ENCODE results near the gene ARRDC5. TPM values are rescaled to one million over a fixed set of nuclear protein-coding genes. Genes with fewer than 3 reads are reported as not detected.

The ARRDC5 gene
- total and polyA plus RNA-seq, 2 of the 13 experiments (the other 11 are each of a cell fraction or from before 2014, with no cell fraction given) = not detected

DNA sequence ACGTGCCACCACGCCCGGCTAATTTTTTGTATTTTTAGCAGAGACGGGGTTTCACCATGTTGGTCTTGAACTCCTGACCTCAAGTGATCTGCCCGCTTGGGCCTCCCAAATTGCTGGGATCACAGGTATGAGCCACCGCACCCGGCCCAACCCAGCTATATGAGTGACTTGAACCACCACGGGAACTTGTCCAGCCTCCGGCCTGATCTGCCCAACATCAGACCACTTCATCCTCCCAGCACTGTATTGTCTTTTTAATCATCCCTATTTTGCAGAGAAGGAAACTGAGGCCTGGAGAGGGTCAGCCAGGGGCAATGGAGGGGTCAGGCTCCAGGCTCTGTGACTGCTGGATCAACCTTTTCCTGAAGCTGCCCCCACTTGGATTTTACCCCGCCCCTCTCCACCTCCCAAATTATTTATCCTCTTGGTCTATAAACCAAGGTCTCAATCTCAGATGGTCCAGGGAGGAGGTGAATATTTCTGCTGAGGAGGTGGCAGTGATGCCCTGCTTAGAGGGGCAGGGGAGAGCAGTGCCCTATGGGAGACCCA lies 34.3 kb downstream of the ARRDC5 start (continued):
- TF ChIP-seq HINFP (CRISPR knock-in tag; IDR thresholded peaks at IDR 0.05; ENCODE audit: low read depth) = no peak
- TF ChIP-seq ZNF784 (CRISPR knock-in tag; IDR thresholded peaks at IDR 0.05; ENCODE audit: borderline replicate concordance) = no peak
- TF ChIP-seq IKZF1 (IDR thresholded peaks at IDR 0.05) = no peak
- TF ChIP-seq XBP1 (CRISPR knock-in tag; IDR thresholded peaks at IDR 0.05) = no peak
- no peak for TF ChIP-seq ZNF615 (CRISPR knock-in tag; IDR thresholded peaks at IDR 0.05; ENCODE audit: borderline replicate concordance)
- TF ChIP-seq E2F5 (CRISPR knock-in tag; conservative IDR thresholded peaks at IDR 0.05) = no peak
- no peak for TF ChIP-seq ZFAT (CRISPR knock-in tag; conservative IDR thresholded peaks at IDR 0.05)
- no peak for TF ChIP-seq ZNF776 (CRISPR knock-in tag; IDR thresholded peaks at IDR 0.05)
- TF ChIP-seq ZFY (CRISPR knock-in tag; IDR thresholded peaks at IDR 0.05) = no peak
- no peak for TF ChIP-seq KLF13 (CRISPR knock-in tag; IDR thresholded peaks at IDR 0.05)
- no peak for TF ChIP-seq HOXD1 (CRISPR knock-in tag; IDR thresholded peaks at IDR 0.05)
- TF ChIP-seq BORCS8-MEF2B (CRISPR knock-in tag; IDR thresholded peaks at IDR 0.05) = no peak
- TF ChIP-seq, protein P1, sequence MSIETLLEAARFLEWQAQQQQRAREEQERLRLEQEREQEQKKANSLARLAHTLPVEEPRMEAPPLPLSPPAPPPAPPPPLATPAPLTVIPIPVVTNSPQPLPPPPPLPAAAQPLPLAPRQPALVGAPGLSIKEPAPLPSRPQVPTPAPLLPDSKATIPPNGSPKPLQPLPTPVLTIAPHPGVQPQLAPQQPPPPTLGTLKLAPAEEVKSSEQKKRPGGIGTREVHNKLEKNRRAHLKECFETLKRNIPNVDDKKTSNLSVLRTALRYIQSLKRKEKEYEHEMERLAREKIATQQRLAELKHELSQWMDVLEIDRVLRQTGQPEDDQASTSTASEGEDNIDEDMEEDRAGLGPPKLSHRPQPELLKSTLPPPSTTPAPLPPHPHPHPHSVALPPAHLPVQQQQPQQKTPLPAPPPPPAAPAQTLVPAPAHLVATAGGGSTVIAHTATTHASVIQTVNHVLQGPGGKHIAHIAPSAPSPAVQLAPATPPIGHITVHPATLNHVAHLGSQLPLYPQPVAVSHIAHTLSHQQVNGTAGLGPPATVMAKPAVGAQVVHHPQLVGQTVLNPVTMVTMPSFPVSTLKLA (IDR thresholded peaks at IDR 0.05) = no peak
- no peak for TF ChIP-seq CREB3 (CRISPR knock-in tag; IDR thresholded peaks at IDR 0.05)
- TF ChIP-seq ZNF629 (CRISPR knock-in tag; conservative IDR thresholded peaks at IDR 0.05) = no peak
- no peak for TF ChIP-seq RELA (CRISPR knock-in tag; IDR thresholded peaks at IDR 0.05)
- no peak for TF ChIP-seq ZNF546 (CRISPR knock-in tag; conservative IDR thresholded peaks at IDR 0.05)
- no peak for TF ChIP-seq GFI1 (CRISPR knock-in tag; IDR thresholded peaks at IDR 0.05; ENCODE audit: borderline replicate concordance)
- TF ChIP-seq, protein P2, sequence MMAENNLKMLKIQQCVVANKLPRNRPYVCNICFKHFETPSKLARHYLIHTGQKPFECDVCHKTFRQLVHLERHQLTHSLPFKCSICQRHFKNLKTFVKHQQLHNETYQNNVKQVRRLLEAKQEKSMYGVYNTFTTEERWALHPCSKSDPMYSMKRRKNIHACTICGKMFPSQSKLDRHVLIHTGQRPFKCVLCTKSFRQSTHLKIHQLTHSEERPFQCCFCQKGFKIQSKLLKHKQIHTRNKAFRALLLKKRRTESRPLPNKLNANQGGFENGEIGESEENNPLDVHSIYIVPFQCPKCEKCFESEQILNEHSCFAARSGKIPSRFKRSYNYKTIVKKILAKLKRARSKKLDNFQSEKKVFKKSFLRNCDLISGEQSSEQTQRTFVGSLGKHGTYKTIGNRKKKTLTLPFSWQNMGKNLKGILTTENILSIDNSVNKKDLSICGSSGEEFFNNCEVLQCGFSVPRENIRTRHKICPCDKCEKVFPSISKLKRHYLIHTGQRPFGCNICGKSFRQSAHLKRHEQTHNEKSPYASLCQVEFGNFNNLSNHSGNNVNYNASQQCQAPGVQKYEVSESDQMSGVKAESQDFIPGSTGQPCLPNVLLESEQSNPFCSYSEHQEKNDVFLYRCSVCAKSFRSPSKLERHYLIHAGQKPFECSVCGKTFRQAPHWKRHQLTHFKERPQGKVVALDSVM (CRISPR knock-in tag; IDR thresholded peaks at IDR 0.05) = peak; percentile 93
- TF ChIP-seq CCAR2 (optimal IDR thresholded peaks at IDR 0.05; ENCODE audit: low read depth, low read length) = no peak
- TF ChIP-seq GMEB1 (CRISPR knock-in tag; IDR thresholded peaks at IDR 0.05; ENCODE audit: borderline replicate concordance) = no peak
- TF ChIP-seq ZNF34 (CRISPR knock-in tag; IDR thresholded peaks at IDR 0.05; ENCODE audit: borderline replicate concordance) = no peak
